Loucy (cell line): ENCODE measurements around the gene RNASE8.

Experiments
- EZH2phosphoT487 ChIP-seq: fragments of 200-600 bp; IDR thresholded peaks from 2 replicates; pipeline ENCODE4 v1.6.1; 2018; ENCODE audit warnings: antibody characterized with exemption, mild to moderate bottlenecking, moderate library complexity, borderline replicate concordance
- TF ChIP-seq, protein P1 (sequence below): fragments of 200-600 bp; sonication (generic); conservative IDR thresholded peaks from 2 replicates; pipeline ENCODE4 v1.5.1; 2014; ENCODE audit warnings: mild to moderate bottlenecking, antibody characterized with exemption, low read length

DNA sequence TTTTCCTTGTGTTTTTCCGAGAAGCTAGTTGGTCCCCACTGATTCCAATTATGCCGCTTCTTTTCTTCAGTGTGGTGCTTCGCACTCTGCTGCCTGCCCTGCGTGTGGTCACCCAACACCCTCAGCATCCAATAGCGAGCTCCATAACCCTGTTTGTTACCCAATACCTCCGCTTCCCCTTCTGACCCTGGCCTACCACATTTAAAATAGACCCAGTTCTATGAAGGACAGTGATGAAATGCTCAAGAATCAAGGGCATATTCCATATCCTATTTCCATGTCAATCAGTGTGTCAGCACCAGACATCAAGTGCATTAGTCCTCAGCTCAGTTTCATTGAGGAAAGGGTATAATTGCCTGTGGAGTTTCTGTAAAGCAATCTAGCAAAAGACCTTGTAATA lies 42.3 kb upstream of the RNASE8 start:
- TF ChIP-seq, protein P1, sequence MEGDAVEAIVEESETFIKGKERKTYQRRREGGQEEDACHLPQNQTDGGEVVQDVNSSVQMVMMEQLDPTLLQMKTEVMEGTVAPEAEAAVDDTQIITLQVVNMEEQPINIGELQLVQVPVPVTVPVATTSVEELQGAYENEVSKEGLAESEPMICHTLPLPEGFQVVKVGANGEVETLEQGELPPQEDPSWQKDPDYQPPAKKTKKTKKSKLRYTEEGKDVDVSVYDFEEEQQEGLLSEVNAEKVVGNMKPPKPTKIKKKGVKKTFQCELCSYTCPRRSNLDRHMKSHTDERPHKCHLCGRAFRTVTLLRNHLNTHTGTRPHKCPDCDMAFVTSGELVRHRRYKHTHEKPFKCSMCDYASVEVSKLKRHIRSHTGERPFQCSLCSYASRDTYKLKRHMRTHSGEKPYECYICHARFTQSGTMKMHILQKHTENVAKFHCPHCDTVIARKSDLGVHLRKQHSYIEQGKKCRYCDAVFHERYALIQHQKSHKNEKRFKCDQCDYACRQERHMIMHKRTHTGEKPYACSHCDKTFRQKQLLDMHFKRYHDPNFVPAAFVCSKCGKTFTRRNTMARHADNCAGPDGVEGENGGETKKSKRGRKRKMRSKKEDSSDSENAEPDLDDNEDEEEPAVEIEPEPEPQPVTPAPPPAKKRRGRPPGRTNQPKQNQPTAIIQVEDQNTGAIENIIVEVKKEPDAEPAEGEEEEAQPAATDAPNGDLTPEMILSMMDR: no peak
- no peak for TF ChIP-seq EZH2phosphoT487
